K562 (cell line): ENCODE measurements around the gene ZNF346. TPM values are rescaled to one million over a fixed set of nuclear protein-coding genes. Genes with fewer than 3 reads are reported as not detected.

Source experiments
- AFF4 ChIP-seq: sonication (generic); formaldehyde crosslinking; IDR thresholded peaks from 2 replicates; pipeline ENCODE4 v1.8.0; 2023; ENCODE audit warnings: mild to moderate bottlenecking, missing genetic modification reagents
- ATF4 ChIP-seq: fragments of 450-650 bp; formaldehyde crosslinking; IDR thresholded peaks from 2 replicates; pipeline ENCODE4 v1.4.0; 2022; ENCODE audit warnings: mild to moderate bottlenecking, moderate library complexity
- ETV1 ChIP-seq: fragments of 450-650 bp; conservative IDR thresholded peaks from 2 replicates; pipeline ENCODE4 v1.6.1; 2016; ENCODE audit warnings: missing genetic modification characterization, control low read depth, low read depth, missing compliant biosample characterization
- FOXK2 ChIP-seq, 2 experiments: fragments of 450-650 bp; IDR thresholded peaks in 1 of 2; conservative IDR thresholded peaks in 1 of 2; 2 replicates each; pipeline ENCODE4 v1.6.1; 2016; ENCODE audit warnings: low read depth in 2 of 2, mild to moderate bottlenecking in 1 of 2
- HDAC8 ChIP-seq: fragments of 450-650 bp; IDR thresholded peaks from 2 replicates; pipeline ENCODE4 v1.6.1; 2016; ENCODE audit warnings: mild to moderate bottlenecking, missing genetic modification characterization, moderate library complexity, missing compliant biosample characterization
- MAZ ChIP-seq, 2 experiments: fragments of 450-650 bp in 1 of 2; sonication (generic) in 1 of 2; formaldehyde crosslinking; IDR thresholded peaks in 1 of 2; conservative IDR thresholded peaks in 1 of 2; 2 replicates each; pipeline versions ENCODE4 v1.4.0 to v1.5.0; 2020; ENCODE audit warnings: mild to moderate bottlenecking in 1 of 2, missing genetic modification reagents in 1 of 2
- NR2C2 ChIP-seq, 2 experiments: fragments of 200-800 bp in 1 of 2; sonication (Bioruptor generic) in 1 of 2; sonication (generic) in 1 of 2; formaldehyde crosslinking in 1 of 2; IDR thresholded peaks; 2 replicates each; pipeline versions ENCODE4 v1.6.1 to v1.8.0; 2016 to 2022; ENCODE audit warnings: mild to moderate bottlenecking in 1 of 2, missing compliant biosample characterization in 1 of 2, missing genetic modification characterization in 1 of 2, missing genetic modification reagents in 1 of 2
- PHF8 ChIP-seq: fragments of 200-600 bp; sonication (generic); IDR thresholded peaks from 2 replicates; pipeline ENCODE4 v1.6.1; 2012; ENCODE audit warnings: mixed run types, mild to moderate bottlenecking, inconsistent platforms, low read length, moderate library complexity, borderline replicate concordance
- PURB ChIP-seq: sonication (generic); formaldehyde crosslinking; IDR thresholded peaks from 2 replicates; pipeline ENCODE4 v1.9.0; 2021; ENCODE audit warnings: low read depth, mild to moderate bottlenecking, missing genetic modification reagents
- TFAP4 ChIP-seq: sonication (generic); formaldehyde crosslinking; IDR thresholded peaks from 2 replicates; pipeline ENCODE4 v1.8.0; 2022; ENCODE audit warnings: missing genetic modification reagents, mild to moderate bottlenecking, moderate library complexity, borderline replicate concordance
- TRIM28 ChIP-seq: fragments of 450-650 bp; IDR thresholded peaks from 2 replicates; pipeline ENCODE4 v1.6.1; 2017
- TSHZ1 ChIP-seq: fragments of 250-450 bp; sonication (Bioruptor Pico); IDR thresholded peaks from 2 replicates; pipeline ENCODE4 v1.4.0; 2020; ENCODE audit warnings: mild to moderate bottlenecking, moderate library complexity
- U2AF2 ChIP-seq: fragments of 200-400 bp; formaldehyde crosslinking; optimal IDR thresholded peaks from 2 replicates; pipeline ENCODE3; 2017; ENCODE audit warnings: low read depth, mild to moderate bottlenecking, low read length
- ZNF217 ChIP-seq: sonication (generic); formaldehyde crosslinking; IDR thresholded peaks from 2 replicates; pipeline ENCODE4 v1.8.0; 2022; ENCODE audit warnings: mild to moderate bottlenecking, missing genetic modification reagents
- ZNF224 ChIP-seq: sonication (generic); formaldehyde crosslinking; IDR thresholded peaks from 2 replicates; pipeline ENCODE4 v1.8.0; 2022; ENCODE audit warnings: mild to moderate bottlenecking, missing genetic modification reagents
- ZNF384 ChIP-seq: IDR thresholded peaks from 2 replicates; pipeline ENCODE4 v1.6.1; 2012; ENCODE audit warnings: low read depth, low read length, improper control_type of control experiment
- ZNF766 ChIP-seq: fragments of 200-800 bp; sonication (Bioruptor generic); conservative IDR thresholded peaks from 2 replicates; pipeline ENCODE4 v1.6.1; 2016; ENCODE audit warnings: missing genetic modification characterization, missing compliant biosample characterization
- polyA plus RNA-seq, 8 experiments: library from polyadenylated mRNA; depleted of rRNA in 4 of 8; stranded (reverse) in 5 of 8; unstranded in 3 of 8; fragments of >200 nt; fragmentation: Nextera tagmentation in 2 of 8; fragmentation: Illumina TruSeq in 1 of 8; extraction: Ambion mirVana in 2 of 8; extraction: Trizol in 1 of 8; gene quantifications; 2 replicates each; pipeline versions ENCODE4 v1.2.1 to v1.2.3, GENCODE V29; 2011 to 2014; ENCODE audit warnings: inconsistent platforms in 1 of 8, missing spikeins in 1 of 8
- total RNA-seq, 7 experiments: library from RNA; depleted of rRNA in 6 of 7; stranded (reverse); fragments of >200 nt in 6 of 7; fragmentation: Illumina TruSeq in 2 of 7; extraction: Trizol in 2 of 7; gene quantifications; 2 replicates each; pipeline versions ENCODE4 v1.2.1 to v1.2.3, GENCODE V29; 2011 to 2021; ENCODE audit warnings: low replicate concordance in 1 of 7

The ZNF346 gene
- total and polyA plus RNA-seq, 9 of the 15 experiments (the other 6 are each of a cell fraction or from before 2014, with no cell fraction given), result 5.0 to 25.1 (median 20.1) TPM

- peak; percentile 89 for TF ChIP-seq AFF4 (CRISPR knock-in tag)
- peak; percentile 97 for TF ChIP-seq ZNF224 (CRISPR knock-in tag)
- 0 out of 2 replicates have a peak, but pooled peaks have one; percentile 22 for TF ChIP-seq ATF4
- peak in 1 of 2 experiments; percentile 84; a peak in 3 of 4 replicates for TF ChIP-seq MAZ (CRISPR knock-in tag; conservative IDR thresholded peaks at IDR 0.05 in 1 of 2, IDR thresholded peaks at IDR 0.05 in 1 of 2)
- peak; percentile 57; the same call in 1 of the 2 replicates for TF ChIP-seq HDAC8
- TF ChIP-seq TRIM28, result no peak
- TF ChIP-seq ZNF217 (CRISPR knock-in tag), result peak; percentile 92; the same call in 1 of the 2 replicates
- TF ChIP-seq PURB, result no peak
- TF ChIP-seq FOXK2 (conservative IDR thresholded peaks at IDR 0.05 in 1 of 2, IDR thresholded peaks at IDR 0.05 in 1 of 2; ENCODE audit: low read depth in 2 of 2), result no peak
- TF ChIP-seq U2AF2, result no peak
- peak; percentile 91 for TF ChIP-seq NR2C2 (CRISPR knock-in tag; IDR thresholded peaks at IDR 0.05)
- no peak; the same call in 1 of the 2 replicates for TF ChIP-seq NR2C2 (tag; IDR thresholded peaks at IDR 0.05)
- peak; percentile 67; the same call in 1 of the 2 replicates for TF ChIP-seq PHF8
- TF ChIP-seq TFAP4 (CRISPR knock-in tag), result peak; percentile 92
- peak; percentile 75 for TF ChIP-seq ETV1
- TF ChIP-seq ZNF384, result 0 out of 2 replicates have a peak, but pooled peaks have one; percentile 7
- TF ChIP-seq TSHZ1 (CRISPR knock-in tag), result peak; percentile 64
- peak; percentile 42; the same call in 1 of the 2 replicates for TF ChIP-seq ZNF766 (CRISPR knock-in tag)
Measured at GRCh38 chr5:177116631-177117373, 94.3 kb downstream of the ZNF346 start (continued).
